Stimulated activated CD8-positive, alpha-beta memory T cell treated with anti-CD3 and anti-CD28 coated beads, Interleukin-15, amount 100 ng/mL, for 1 hour (primary cell): ENCODE data around the gene RBM39.
"Not testable (repeated sequence)": the region's sequence is repeated elsewhere in the genome, so short reads cannot be mapped to it uniquely, and the experiment has no call there.

Source experiments
- DNase-seq: peaks from one replicate; pipeline ENCODE4 v3.0.0-alpha.2; 2020; ENCODE audit warnings: low read depth

RBM39 gene

DNA sequence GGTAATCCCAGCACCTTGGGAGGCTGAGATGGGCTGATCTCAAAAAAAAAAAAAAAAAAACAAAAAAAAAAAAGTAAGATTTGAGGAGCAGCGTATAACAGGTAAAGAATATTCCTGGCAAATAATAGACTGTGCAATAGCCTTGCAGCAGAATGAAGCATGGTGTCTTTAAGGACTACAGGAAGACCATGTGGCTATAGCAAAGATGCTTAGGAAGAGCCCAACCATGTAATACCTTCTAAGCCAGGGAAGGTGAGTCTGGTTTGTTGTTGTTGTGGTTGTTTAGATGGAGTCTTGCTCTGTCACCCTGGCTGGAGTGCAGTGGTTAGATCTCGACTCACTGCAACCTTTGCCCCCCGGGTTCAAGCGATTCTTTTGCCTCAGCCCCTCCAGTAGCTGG, 14.3 kb upstream of the RBM39 start:
- DNase-seq = no peak

DNA sequence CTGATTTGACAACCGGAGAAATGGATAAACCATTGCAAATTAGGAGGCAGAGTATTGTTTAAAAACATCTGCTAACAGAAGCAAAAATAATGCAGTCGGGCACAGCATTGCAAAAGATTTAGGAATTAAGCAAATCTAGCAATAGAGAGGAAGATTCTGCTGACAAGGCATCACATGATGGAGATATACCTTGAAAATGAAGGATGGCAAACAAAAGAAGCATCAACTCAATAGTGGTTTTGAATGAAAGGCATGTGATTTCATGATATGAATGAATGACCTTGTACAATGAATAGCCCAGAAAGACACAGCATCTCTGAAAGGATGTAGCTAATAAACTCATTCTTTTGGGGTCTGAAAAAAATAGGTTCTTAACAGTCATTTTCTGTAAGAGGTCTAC, 8.6 kb upstream of the RBM39 start:
- no peak for DNase-seq

DNA sequence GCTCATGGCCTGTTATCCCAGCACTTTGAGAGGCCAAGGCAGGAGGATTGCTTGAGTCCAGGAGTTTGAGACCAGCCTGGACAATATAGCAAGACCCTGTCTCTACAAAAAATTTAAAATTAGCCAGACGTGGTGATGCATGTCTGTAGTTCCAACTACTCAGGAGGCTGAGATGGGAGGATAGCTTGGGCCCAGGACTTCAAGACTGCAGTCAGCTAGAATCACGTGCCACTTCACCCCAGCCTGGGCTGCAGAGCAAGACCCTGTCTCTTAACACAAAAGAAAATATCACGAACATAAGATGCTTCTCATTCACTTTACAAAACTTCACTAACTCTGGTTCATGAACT, 2.4 kb upstream of the RBM39 start:
- not testable (repeated sequence) for DNase-seq

DNA sequence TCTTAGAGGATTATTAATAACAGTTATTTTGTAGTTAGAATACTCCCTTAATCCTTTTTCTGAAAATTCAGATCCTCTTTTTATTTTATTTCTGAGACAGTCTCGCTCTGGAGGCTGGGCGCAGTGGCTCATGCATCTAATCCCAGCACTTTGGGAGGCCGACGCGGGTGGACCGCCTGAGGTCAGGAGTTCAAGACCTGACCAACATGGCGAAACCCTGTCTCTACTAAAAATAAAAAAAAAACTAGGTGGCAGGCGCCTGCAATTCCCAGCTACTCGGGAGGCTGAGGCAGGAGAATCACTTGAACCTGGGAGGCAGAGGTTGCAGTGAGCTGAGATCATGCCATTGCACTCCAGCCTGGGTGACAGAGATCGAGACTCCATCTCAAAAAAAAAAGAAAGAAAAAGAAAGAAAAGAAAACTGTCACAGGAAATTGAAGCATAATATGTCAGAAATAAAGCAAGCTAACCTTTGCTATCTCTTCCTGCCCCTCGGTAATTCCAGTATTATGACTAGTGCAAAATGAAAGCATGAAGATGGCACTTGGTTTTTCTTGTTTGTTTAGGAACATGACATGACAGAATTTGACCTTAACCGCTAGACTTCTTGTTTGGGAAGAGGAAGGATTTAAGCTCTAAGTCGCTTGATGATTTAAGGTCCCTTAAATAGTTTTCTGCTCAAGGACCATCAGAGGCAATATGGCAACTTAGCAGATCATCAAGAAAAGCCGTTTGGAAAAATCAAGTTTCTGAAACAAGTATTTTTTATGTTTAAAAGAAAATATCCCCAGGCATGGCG, 1.8 kb upstream of the RBM39 start:
- no peak for DNase-seq

DNA sequence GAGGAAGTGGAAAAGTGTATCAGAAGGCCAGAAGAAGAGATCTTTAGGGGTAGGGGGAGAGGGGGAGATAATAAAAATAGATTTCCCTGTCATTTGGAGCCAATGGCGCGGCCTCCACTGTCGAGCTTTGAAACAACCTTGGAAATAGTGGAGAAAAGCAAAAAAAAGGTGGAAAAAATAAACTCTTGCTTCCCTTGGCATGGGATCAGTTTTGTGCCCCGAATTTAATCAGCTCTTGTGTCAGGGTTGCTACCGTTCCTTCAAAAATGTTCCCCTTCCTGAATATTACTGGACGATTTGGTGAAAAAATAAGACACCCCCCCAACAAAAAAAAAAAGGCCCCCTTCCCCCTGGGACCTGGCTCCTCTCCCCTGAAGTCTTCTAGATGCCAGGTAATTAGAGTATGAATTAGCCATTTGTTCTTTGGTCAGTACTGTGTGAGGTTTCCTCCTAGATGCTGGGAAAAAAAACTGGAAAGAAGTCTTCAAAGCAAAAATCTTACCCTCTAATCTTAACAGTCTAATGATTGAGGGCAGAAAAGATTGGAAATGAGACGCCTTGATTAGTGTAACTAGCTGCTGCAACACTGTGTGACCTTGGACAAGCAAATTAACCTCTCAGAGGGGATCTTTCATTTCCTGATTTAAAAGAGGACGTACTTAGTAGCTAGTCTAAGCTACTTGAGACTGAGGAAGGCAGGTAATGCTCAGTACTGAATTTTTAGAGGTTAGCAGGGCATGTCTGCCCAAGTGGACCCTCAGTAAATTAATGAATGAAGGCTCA, 872 bp upstream of the RBM39 start:
- DNase-seq = no peak

DNA sequence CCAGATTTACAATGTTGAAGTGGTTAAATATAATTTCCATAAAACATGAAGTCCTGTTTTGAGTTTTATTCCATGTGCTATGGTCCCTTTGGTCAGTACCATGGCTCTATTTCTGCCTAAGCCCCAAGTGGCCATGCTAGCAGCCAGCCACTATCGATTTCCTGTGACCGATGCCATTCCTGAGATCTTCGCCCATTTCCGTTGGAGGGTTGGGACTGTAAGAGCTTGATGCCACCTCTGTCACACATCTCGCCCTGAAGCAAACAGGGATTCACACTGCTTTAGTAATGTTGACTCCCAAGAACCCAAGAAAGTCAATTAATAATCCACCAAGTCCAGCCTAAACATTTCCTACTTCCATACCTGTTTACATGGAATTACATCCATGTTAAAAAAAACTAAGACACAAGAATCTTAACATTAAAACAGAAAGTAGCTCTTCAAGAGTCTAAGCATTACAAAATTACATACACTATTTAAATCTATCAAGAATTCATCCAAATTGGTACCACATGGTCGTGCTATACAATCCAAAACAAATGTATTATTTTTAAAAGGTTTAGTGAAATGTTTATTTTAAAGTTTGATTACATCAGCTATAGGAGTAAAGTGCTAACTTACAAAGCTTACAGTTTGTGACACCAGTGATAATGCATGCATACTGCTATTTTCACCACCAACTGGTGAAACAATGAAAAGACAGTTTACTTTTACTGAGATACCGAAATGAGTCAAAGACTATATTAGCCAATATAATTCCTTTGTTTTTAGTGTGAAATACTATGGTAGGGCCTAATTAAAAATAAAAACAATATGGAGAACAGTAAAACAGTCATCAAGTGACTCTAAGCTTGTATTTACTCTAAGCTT, 2.5 kb downstream of the RBM39 start:
- no peak for DNase-seq

DNA sequence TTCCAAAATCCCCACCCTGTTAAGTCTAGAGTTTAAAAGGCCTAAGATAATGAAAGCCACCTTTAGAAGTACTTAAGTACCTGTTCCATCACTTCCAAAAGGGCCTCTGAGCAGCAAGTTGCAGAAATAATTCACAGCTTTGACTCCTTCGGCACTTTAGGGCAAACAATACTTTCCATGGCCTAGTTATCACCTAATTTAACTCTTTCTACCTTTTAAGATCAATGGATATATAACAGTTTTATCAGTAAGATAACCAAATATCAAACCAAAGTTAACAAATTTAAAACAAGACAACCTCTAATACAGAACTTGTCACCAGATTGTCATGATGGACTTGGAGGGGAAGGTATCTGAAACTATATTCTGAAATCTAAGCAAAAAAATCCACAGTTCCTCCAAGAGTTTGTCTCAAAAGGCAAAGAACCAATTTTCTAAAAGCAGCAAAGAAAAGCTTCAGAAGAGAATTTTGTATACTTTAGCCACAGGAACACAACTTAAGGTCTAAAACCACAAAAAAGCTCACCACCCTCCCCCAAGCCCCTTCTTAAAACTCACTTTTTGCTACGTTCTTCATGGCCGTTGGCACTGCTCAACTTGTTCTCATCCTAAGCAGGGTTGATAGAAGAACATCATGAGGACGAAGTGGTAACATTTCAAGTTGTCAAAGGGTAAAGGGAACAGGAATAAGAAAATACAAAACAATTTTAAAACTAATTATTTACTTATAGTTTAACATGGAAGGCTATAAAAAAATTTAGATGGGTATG, 3.5 kb downstream of the RBM39 start:
- no peak for DNase-seq

DNA sequence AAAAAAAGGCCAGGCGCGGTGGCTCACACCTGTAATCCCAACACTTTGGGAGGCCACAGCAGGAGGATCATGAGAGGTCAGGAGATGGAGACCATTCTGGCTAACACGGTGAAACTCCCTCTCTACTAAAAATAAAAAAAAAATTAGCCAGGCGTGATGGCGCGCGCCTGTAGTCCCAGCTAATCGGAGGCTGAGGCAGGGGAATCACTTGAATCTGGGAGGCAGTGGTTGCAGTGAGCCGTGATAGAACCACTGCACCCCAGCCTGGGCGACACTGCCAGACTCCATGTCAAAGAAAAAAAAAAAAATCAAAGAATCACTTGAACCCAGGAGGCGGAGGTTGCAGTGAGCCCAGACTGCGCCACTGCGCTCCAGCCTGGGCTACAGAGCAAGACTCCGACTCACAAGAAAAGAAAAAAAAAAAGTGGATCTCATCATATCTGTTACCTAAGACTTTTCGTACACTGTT, 4.2 kb downstream of the RBM39 start:
- no peak for DNase-seq

DNA sequence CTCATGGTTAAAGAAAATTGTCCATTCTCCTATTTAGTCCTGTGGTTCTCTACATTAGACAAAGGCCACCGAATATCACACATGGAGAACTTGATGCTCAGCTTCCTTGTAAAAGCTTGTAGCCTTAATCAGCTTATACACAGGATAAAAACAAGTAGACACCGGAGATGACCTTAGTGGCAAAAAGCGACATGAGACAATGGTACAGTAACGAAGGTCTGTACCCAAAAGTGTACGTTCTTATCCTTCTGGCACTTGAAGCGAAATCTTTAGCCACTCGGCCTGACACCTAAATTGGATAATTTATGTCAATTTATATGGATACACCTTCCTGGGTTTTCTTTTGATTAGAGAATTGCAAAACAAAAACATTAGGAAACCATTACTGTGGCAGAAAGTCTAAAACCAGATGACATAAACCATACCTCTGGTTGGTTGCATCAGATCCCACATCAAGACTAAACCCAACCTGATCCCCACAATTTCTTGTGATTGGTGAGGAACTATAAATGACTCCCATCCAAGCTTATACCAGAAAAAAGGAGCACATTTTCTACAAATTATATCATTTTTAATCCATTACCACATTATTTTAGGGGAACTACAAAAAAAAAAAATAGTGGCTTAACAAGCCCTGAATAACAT, 6.1 kb downstream of the RBM39 start:
- DNase-seq = no peak

DNA sequence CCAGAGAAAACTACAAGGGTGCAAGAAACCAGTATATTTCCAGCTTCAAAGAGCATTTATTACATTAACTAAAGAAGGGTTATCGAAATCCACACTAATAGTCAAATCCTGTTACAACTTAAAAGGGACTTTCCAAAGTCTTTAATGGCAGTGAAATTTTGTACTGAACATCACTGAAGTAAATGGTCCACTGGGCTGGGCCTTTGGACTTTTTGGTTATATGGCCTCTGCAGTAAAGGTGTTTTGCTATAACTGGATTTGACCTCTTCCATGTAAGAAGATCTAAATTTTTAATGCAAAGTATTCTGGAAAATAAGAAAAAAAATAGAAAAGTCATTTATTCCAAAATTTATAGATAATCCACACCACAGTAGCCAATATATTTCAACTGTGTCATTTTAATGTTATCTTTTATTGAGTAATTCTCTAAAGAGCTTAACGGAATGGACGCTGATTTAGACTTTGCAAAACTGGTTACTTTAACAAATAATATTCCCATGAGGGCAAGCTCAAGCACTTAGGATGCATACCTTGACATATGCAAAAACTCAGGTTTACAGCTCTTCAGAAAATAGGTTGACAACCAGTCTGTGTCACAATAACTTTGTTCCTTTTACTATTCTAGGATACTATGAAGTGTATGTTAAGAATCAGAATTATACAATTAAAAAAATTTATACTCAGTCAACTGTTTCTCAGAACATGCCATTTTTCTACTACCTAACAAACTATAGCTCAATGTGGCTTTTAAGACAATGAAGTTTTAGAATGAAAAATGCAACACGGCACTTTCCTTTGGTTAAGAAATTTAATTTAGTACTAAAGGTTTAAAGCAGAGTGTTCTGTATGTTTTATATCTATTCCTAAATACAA, 7.0 kb downstream of the RBM39 start:
- no peak for DNase-seq

DNA sequence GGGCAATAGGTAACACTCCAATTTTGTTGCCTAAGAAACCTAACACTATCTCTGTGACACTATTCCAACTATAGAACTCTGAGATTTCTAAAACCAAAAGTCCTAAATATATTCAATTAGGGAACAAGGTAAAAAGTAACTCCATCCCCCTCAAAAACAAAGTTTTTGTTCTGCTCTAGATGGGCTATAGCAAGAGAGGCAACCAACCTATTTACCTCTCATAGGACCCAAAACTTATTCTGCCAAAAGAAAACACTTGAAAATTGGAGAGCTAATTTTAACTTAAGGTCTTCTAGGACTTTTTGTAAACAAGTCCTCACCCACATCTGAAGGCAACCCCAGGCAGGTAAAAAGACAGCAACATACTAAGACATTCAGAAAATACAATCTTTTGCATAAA, 7.7 kb downstream of the RBM39 start:
- DNase-seq = no peak

DNA sequence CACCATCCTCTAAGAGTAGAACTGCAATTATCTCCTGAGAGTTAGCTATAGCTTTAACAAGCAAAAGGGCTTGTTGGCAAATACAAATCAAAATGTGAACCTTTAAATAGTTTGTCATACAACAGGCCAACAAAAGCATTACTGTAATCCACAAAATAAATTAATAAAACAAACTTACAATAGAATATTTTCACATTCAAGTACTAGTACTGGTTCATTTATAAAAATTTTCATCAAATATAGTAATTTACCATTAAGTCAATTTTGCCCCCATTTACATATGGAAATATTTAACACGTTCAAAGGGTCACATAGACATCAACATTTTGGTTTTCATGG, 9.4 kb downstream of the RBM39 start:
- no peak for DNase-seq

DNA sequence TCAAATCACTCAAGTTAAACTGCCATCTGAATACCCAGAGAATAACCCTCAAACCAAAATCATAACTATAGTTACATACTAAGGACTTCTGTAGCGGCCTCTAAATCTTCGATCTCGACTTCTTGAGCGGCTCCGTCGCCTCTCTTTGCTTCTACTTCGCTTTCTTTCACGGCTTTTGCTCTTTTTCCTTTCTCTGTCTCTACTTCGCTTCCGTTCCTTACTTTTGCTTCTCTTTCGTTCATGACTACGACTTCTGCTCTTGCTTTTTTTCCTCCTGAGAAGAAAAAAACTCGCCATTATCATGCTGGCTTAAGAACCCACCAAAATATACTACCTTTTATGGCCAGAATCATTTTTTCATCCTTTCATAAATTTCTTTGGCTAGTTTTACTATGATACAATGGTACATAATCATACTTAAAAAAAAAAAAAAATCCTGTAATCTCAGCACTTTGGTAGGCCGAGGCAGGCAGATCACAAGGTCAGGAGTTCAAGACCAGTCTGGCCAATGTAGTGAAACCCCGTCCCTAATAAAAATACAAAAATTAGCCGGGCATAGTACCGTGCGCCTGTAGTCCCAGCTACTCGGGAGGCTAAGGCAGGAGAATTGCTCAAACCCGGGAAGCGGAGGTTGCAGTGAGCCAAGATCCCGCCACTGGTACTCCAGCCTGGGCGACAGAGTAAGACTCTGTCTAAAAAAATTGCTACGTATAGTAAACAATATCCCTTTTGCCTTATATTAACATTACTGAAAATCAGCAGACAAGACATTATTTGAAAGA, 10.0 kb downstream of the RBM39 start:
- no peak for DNase-seq

DNA sequence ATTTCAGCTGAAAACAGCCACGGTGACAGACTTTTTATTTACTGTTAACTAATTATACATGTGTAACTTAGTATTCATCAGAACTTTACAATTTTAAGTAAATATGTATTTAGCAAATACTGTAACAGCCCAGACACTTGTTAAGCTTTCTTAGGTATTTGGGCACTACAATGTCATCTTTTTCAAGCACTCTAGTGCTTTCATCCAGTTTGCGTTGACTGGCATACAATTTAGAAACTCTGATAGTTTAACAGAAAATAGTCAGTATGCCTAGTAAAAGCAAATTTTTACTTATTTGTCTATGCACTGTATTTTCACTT, 10.6 kb downstream of the RBM39 start:
- DNase-seq = no peak

DNA sequence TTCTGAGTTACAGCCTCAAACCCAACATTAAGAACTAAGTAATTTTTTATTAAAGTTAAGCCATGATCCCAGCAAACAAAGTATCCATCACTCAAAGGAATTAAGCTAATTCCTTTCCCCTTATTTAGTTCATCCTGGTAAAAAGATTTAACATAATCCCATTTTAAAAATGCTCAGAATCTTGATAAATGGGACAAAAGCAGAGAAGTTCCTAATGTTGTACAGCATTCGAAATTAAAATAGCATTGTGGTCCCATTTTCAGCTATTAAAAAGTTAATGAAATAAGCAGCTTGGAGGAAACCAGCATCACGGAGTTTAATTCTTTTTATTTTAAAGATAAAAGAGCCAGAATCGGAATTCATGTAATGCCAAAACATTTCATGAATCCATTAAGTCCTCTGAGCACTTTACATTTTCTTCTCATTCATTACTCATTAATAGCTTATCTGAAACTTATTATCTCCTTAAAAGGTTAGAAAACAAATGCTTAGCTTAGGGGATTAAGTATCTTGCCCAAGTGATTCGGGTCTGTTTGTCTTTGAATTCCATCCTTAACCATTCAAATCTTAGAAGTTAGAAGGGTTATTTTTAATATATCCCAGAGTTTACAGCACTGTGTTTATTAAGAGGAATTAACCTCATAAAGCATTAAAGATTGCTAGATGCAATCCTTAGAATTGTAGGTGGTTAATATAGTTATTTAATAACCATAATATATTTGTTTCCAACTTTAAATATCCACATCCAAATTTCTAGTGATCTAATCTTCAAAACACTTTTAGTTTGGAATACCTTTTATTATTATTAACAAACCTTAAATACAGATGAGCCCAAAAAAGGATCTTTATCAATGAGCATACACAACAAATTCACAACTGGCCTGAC, 11.2 kb downstream of the RBM39 start:
- no peak for DNase-seq

DNA sequence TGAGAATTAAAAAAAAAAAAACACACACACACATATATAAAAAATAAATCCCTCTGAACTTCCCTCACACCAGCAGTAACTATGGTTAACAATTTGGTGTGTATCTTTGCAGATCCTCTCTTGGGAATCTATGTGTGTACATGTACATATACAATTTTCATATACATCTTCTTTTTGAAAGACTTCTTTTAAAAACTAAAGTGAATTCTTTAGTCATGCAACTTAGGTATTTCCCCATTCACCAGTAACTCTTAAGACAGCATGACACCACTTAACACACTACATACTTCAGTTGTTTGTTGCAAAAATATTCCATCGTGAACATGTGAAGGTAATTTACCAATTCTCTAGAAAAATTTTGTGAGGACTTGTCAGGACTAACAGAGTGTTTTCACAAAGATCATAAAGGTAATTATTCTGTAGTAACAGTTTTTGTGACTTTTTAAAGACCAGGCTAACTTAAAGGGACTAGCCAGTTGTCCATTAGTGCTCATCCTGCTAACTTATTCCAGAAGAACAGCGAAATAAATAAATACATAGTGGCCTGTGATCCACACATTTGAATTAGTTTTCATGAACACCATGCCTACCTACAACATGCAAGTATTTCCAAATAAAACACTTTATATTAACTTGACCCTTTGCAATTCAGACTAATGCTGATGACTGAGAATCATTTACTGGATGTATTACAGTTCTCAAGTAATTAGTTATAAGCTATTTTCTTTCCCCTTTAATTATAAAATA, 12.1 kb downstream of the RBM39 start:
- DNase-seq = no peak

DNA sequence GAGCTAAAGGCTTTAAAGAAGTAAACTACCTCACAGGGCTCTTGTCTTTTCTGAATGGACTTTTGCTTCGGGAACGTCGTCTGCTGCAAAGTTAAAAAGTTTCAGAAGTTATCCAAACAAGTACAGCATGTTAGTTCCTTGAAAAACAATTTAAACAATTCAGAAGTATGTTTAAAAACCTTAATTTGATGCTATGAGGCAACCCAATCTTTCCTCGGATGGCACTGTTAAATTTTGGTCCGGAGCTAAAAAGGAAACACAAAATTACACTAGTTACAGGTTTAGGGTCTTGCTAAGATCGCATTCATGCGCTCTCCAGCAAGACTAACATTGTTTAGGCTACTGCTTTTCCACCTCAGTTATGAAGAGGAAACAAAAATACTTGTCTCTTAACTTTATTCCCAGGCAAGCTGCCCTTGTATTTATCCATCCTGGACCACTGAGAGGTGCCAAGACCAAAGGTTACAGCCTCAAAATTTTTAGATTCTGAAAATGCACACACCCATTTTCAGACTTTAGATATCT, 12.7 kb downstream of the RBM39 start:
- no peak for DNase-seq
